Stimulated activated CD8-positive, alpha-beta memory T cell treated with anti-CD3 and anti-CD28 coated beads, Interleukin-12 subunit alpha, Interleukin-12 subunit beta, amount 100 ng/mL, for 1 hour (primary cell): ENCODE data around the gene KLHL29.

Experiments
- DNase-seq: peaks from one replicate; pipeline ENCODE4 v3.0.0-alpha.2; 2020; ENCODE audit warnings: low read depth

The KLHL29 gene

GRCh38 chr2:23682481-23682880, 297.5 kb downstream of the KLHL29 start:
- no peak for DNase-seq

- DNase-seq: no peak
These were observed 298.0 kb downstream of the KLHL29 start for GRCh38 chr2:23683001-23683400.

- DNase-seq: no peak
These were observed 299.6 kb downstream of the KLHL29 start for GRCh38 chr2:23684395-23685176.

GRCh38 chr2:23685181-23685580, 300.2 kb downstream of the KLHL29 start:
- DNase-seq: no peak

GRCh38 chr2:23685706-23686105, 300.7 kb downstream of the KLHL29 start:
- no peak for DNase-seq

- no peak for DNase-seq
These were observed 301.5 kb downstream of the KLHL29 start for GRCh38 chr2:23686405-23687029.

GRCh38 chr2:23687214-23687613, 302.2 kb downstream of the KLHL29 start:
- DNase-seq: no peak

- DNase-seq: no peak
These were observed 302.7 kb downstream of the KLHL29 start for GRCh38 chr2:23687713-23688112.

GRCh38 chr2:23688486-23689130, 303.6 kb downstream of the KLHL29 start:
- no peak for DNase-seq

- no peak for DNase-seq
These were observed 304.2 kb downstream of the KLHL29 start for GRCh38 chr2:23689131-23689700.

- no peak for DNase-seq
These were observed 304.9 kb downstream of the KLHL29 start for GRCh38 chr2:23689891-23690290.

- DNase-seq: no peak
These were observed 305.6 kb downstream of the KLHL29 start for GRCh38 chr2:23690421-23691105.

- DNase-seq: no peak
These were observed 306.1 kb downstream of the KLHL29 start for GRCh38 chr2:23691106-23691470.

- DNase-seq: no peak
These were observed 306.6 kb downstream of the KLHL29 start for GRCh38 chr2:23691565-23691964.

- no peak for DNase-seq
These were observed 307.3 kb downstream of the KLHL29 start for GRCh38 chr2:23692263-23692662.

- DNase-seq: no peak
These were observed 308.0 kb downstream of the KLHL29 start for GRCh38 chr2:23692851-23693605.

- no peak for DNase-seq
These were observed 308.6 kb downstream of the KLHL29 start for GRCh38 chr2:23693606-23693951.

- DNase-seq: no peak
These were observed 309.4 kb downstream of the KLHL29 start for GRCh38 chr2:23694058-23695045.

- no peak for DNase-seq
These were observed 310.4 kb downstream of the KLHL29 start for GRCh38 chr2:23695214-23695889.
